PC-9 (cell line): ENCODE measurements around the gene DLG2. TPM values are rescaled to one million over a fixed set of nuclear protein-coding genes. Genes with fewer than 3 reads are reported as not detected.

Experiments used
- BruUV-seq: library from RNA; stranded (reverse); fragments of 400-500 nt; replicated peaks from 2 replicates; lab custom pipeline; 2021; lab: Mats Ljungman, UMichigan
- CTCF ChIA-PET: fragments of 300-600 bp; sonication (Branson Sonifier 250); formaldehyde crosslinking; loops from one replicate; lab custom pipeline; 2022; ENCODE audit warnings: antibody characterized with exemption; lab: Charles Lee
- POLR2A ChIA-PET: fragments of 300-600 bp; sonication (Branson Sonifier 250); formaldehyde crosslinking; loops from one replicate; lab custom pipeline; 2022; ENCODE audit warnings: antibody characterized with exemption; ENCODE audit not compliant: unreplicated experiment; lab: Charles Lee
- DNase-seq, 2 experiments: peaks; one replicate each; pipeline versions ENCODE4 v3.0.0 to v3.0.0-alpha.2; 2015 to 2022; ENCODE audit warnings: mixed read lengths in 1 of 2
- H2AFZ ChIP-seq: fragments of 200-600 bp; sonication (generic); 2 replicates; pipeline ENCODE4 v1.8.1; 2017; ENCODE audit warnings: antibody characterized with exemption
- H3F3A ChIP-seq: fragments of 200-600 bp; sonication (generic); 2 replicates; pipeline ENCODE4 v1.8.1; 2017; ENCODE audit warnings: antibody characterized with exemption, mild to moderate bottlenecking, low read depth; ENCODE audit not compliant: insufficient read depth
- H3K27ac ChIP-seq: fragments of 200-600 bp; sonication (generic); 2 replicates; pipeline ENCODE4 v1.6.1; 2016; ENCODE audit warnings: mixed run types
- H3K27me3 ChIP-seq: fragments of 200-600 bp; sonication (generic); 2 replicates; pipeline ENCODE4 v1.6.1; 2016; ENCODE audit warnings: low read depth, mixed run types; ENCODE audit not compliant: insufficient read depth
- H3K36me3 ChIP-seq: fragments of 200-600 bp; sonication (generic); 2 replicates; pipeline ENCODE4 v1.6.1; 2016; ENCODE audit warnings: low read depth, mixed run types
- H3K4me1 ChIP-seq: fragments of 200-600 bp; sonication (generic); replicated peaks from 2 replicates; pipeline ENCODE4 v1.6.1; 2016; ENCODE audit warnings: mixed run types; ENCODE audit not compliant: insufficient read depth
- H3K4me2 ChIP-seq: fragments of 200-600 bp; sonication (generic); 2 replicates; pipeline ENCODE4 v1.6.1; 2017; ENCODE audit warnings: mixed run types
- H3K4me3 ChIP-seq: fragments of 200-600 bp; sonication (generic); 2 replicates; pipeline ENCODE4 v1.6.1; 2016; ENCODE audit warnings: mixed run types
- H3K79me2 ChIP-seq: fragments of 200-600 bp; sonication (generic); 2 replicates; pipeline ENCODE4 v1.6.1; 2017; ENCODE audit warnings: low read depth, mixed run types
- H3K9me2 ChIP-seq: fragments of 200-600 bp; sonication (generic); 2 replicates; pipeline ENCODE4 v1.8.1; 2017; ENCODE audit warnings: mild to moderate bottlenecking; ENCODE audit not compliant: insufficient read depth
- H3K9me3 ChIP-seq: fragments of 200-600 bp; sonication (generic); 2 replicates; pipeline ENCODE4 v1.8.1; 2016; ENCODE audit warnings: low read depth; ENCODE audit not compliant: insufficient read depth
- H4K20me1 ChIP-seq: fragments of 200-600 bp; sonication (generic); 2 replicates; pipeline ENCODE4 v1.8.1; 2017; ENCODE audit not compliant: insufficient read depth
- CTCF ChIP-seq: fragments of 200-600 bp; sonication (generic); conservative IDR thresholded peaks from 2 replicates; pipeline ENCODE4 v1.6.1; 2017; ENCODE audit warnings: mixed run types, antibody characterized with exemption, mild to moderate bottlenecking, moderate library complexity
- EZH2 ChIP-seq: fragments of 200-600 bp; sonication (generic); IDR thresholded peaks from 2 replicates; pipeline ENCODE4 v1.8.0; 2017; ENCODE audit warnings: antibody characterized with exemption, low read depth
- intact Hi-C: fragments of 100-400 bp; cut with micrococcal nuclease; formaldehyde crosslinking; loops from one replicate; pipeline ENCODE4 v1.10.0; 2022; ENCODE audit not compliant: unreplicated experiment
- total RNA-seq: library from RNA; stranded (reverse); gene quantifications from 2 replicates; pipeline ENCODE4 v1.2.3, GENCODE V29; 2021

DLG2 gene
- total RNA-seq, 1 experiment from 2014 or later: 6.4 TPM

- Histone ChIP-seq H2AFZ (no peak overlapping the region), H3K4me1 (no peaks in the 10 kb centered on the region), H3F3A (no peaks in the 10 kb centered on the region), H3K4me3 (no peak overlapping the region), H3K4me2 (no peak overlapping the region), H4K20me1 (no peaks in the 10 kb centered on the region), H3K27me3 (no peaks in the 10 kb centered on the region), H3K9me3 (0 out of 2 replicates have a peak, but pooled peaks cover 3% of the 10 kb centered on the region), H3K27ac (no peak overlapping the region), H3K36me3 (no peaks in the 10 kb centered on the region), H3K79me2 (no peaks in the 10 kb centered on the region), H3K9me2 (no peaks in the 10 kb centered on the region)
- intact Hi-C loops: no loop called here
- BruUV-seq: no TSS peak
- no peak for DNase-seq
- ChIA-PET POLR2A (no interaction called here), CTCF (no interaction called here)
- TF ChIP-seq EZH2 (no peak), CTCF (no peak)
Observed at GRCh38 chr11:85414175-85414574, 213.0 kb downstream of the DLG2 start.

GRCh38 chr11:85407648-85408047, 219.5 kb downstream of the DLG2 start:
- no peaks in the 10 kb centered on the region for H3K9me2 ChIP-seq
- TF ChIP-seq EZH2 (no peak), CTCF (no peak)
- no peaks in the 10 kb centered on the region for H3K79me2 ChIP-seq
- POLR2A ChIA-PET: no interaction called here
- H2AFZ ChIP-seq: no peak overlapping the region
- H3K4me2 ChIP-seq: no peak overlapping the region
- no peaks in the 10 kb centered on the region for H3K27me3 ChIP-seq
- CTCF ChIA-PET: no interaction called here
- no peaks in the 10 kb centered on the region for H3K4me1 ChIP-seq
- no peaks in the 10 kb centered on the region for H3F3A ChIP-seq
- 0 out of 2 replicates have a peak, but pooled peaks cover 3% of the 10 kb centered on the region for H3K9me3 ChIP-seq
- DNase-seq: no peak
- H3K4me3 ChIP-seq: no peak overlapping the region
- H3K27ac ChIP-seq: no peak overlapping the region
- intact Hi-C loops: no loop called here
- no peaks in the 10 kb centered on the region for H4K20me1 ChIP-seq
- H3K36me3 ChIP-seq: no peaks in the 10 kb centered on the region
- BruUV-seq: no TSS peak

- TF ChIP-seq EZH2 (no peak), CTCF (no peak)
- H3K4me2 ChIP-seq: no peak overlapping the region
- H3F3A ChIP-seq: no peaks in the 10 kb centered on the region
- no peaks in the 10 kb centered on the region for H4K20me1 ChIP-seq
- CTCF ChIA-PET: no interaction called here
- 0 out of 2 replicates have a peak, but pooled peaks cover 3% of the 10 kb centered on the region for H3K9me3 ChIP-seq
- no peaks in the 10 kb centered on the region for H3K36me3 ChIP-seq
- no TSS peak for BruUV-seq
- no peak overlapping the region for H3K4me3 ChIP-seq
- no peaks in the 10 kb centered on the region for H3K27me3 ChIP-seq
- no peak for DNase-seq
- POLR2A ChIA-PET: no interaction called here
- H3K79me2 ChIP-seq: no peaks in the 10 kb centered on the region
- H2AFZ ChIP-seq: no peak overlapping the region
- no peaks in the 10 kb centered on the region for H3K9me2 ChIP-seq
- no peak overlapping the region for H3K27ac ChIP-seq
- H3K4me1 ChIP-seq: no peaks in the 10 kb centered on the region
- intact Hi-C loops: no loop called here
Observed at GRCh38 chr11:85406841-85407240, 220.3 kb downstream of the DLG2 start.
